GM23338 (cell line): ENCODE data around the gene PIGU. TPM values are rescaled to one million over a fixed set of nuclear protein-coding genes. Genes with fewer than 3 reads are reported as not detected.

Experiments used
- ATAC-seq: fragments of 200-7000 bp; cut with Tn5 transposase; 3 replicates; pipeline ENCODE4 v1.9.1; 2020
- DNase-seq: peaks from one replicate; pipeline ENCODE4 v3.0.0-alpha.2; 2015; ENCODE audit warnings: low spot score
- H2AFZ ChIP-seq: fragments of 200-600 bp; sonication (generic); 2 replicates; pipeline ENCODE4 v1.8.0; 2016; ENCODE audit warnings: antibody characterized with exemption, mild to moderate bottlenecking, moderate library complexity
- H3F3A ChIP-seq: fragments of 200-600 bp; sonication (generic); replicated peaks from 2 replicates; pipeline ENCODE4 v1.8.0; 2017; ENCODE audit warnings: antibody characterized with exemption, mixed run types, low read depth
- H3K27ac ChIP-seq: fragments of 200-600 bp; sonication (generic); 2 replicates; pipeline ENCODE4 v1.6.1; 2016; ENCODE audit warnings: low read depth
- H3K27me3 ChIP-seq: fragments of 200-600 bp; sonication (generic); 2 replicates; pipeline ENCODE4 v1.8.0; 2016; ENCODE audit warnings: mild to moderate bottlenecking, mixed run types, moderate library complexity; ENCODE audit not compliant: insufficient read depth
- H3K36me3 ChIP-seq: fragments of 200-600 bp; sonication (generic); 2 replicates; pipeline ENCODE4 v1.8.0; 2016; ENCODE audit warnings: mild to moderate bottlenecking; ENCODE audit not compliant: insufficient read depth
- H3K4me1 ChIP-seq: fragments of 200-600 bp; sonication (generic); 2 replicates; pipeline ENCODE4 v1.8.0; 2016; ENCODE audit warnings: mild to moderate bottlenecking, moderate library complexity; ENCODE audit not compliant: insufficient read depth
- H3K4me2 ChIP-seq: fragments of 200-600 bp; sonication (generic); 2 replicates; pipeline ENCODE4 v1.7.1; 2017; ENCODE audit warnings: mixed run types
- H3K4me3 ChIP-seq: fragments of 200-600 bp; sonication (generic); 2 replicates; pipeline ENCODE4 v1.6.1; 2016; ENCODE audit warnings: mixed run types
- H3K79me2 ChIP-seq: fragments of 200-600 bp; sonication (generic); replicated peaks from 2 replicates; pipeline ENCODE4 v1.8.0; 2017; ENCODE audit warnings: mild to moderate bottlenecking; ENCODE audit not compliant: insufficient read depth
- H3K9me2 ChIP-seq: fragments of 200-600 bp; sonication (generic); 2 replicates; pipeline ENCODE4 v1.8.0; 2017; ENCODE audit not compliant: insufficient read depth
- H4K20me1 ChIP-seq: fragments of 200-600 bp; sonication (generic); replicated peaks from 2 replicates; pipeline ENCODE4 v1.8.0; 2017; ENCODE audit warnings: mild to moderate bottlenecking; ENCODE audit not compliant: insufficient read depth
- H3K27ac Mint-ChIP-seq: 2 replicates; pipeline ENCODE4 v1.8.0; 2020; ENCODE audit warnings: inconsistent platforms, mild to moderate bottlenecking, moderate library complexity, mixed read lengths
- H3K27me3 Mint-ChIP-seq: 3 replicates; pipeline ENCODE4 v1.8.0; 2022; ENCODE audit warnings: low read depth, mild to moderate bottlenecking, moderate library complexity, mixed read lengths, inconsistent platforms; ENCODE audit not compliant: insufficient read depth, poor library complexity
- H3K36me3 Mint-ChIP-seq: 3 replicates; pipeline ENCODE4 v1.8.0; 2021; ENCODE audit warnings: low read depth, mild to moderate bottlenecking, inconsistent platforms, moderate library complexity, mixed read lengths
- H3K4me1 Mint-ChIP-seq: 3 replicates; pipeline ENCODE4 v1.8.0; 2020; ENCODE audit warnings: mild to moderate bottlenecking, inconsistent platforms, mixed read lengths
- H3K4me3 Mint-ChIP-seq: 3 replicates; pipeline ENCODE4 v1.8.0; 2021; ENCODE audit warnings: moderate library complexity, mild to moderate bottlenecking, inconsistent platforms, mixed read lengths
- H3K9me3 Mint-ChIP-seq: 3 replicates; pipeline ENCODE4 v1.8.0; 2020; ENCODE audit warnings: moderate library complexity, mild to moderate bottlenecking, inconsistent platforms, mixed read lengths
- EZH2phosphoT487 ChIP-seq: fragments of 200-600 bp; sonication (generic); IDR thresholded peaks from one replicate; pipeline ENCODE4 v1.8.1; 2018; ENCODE audit warnings: antibody characterized with exemption; ENCODE audit not compliant: unreplicated experiment
- JUNB ChIP-seq: IDR thresholded peaks from one replicate; pipeline ENCODE4 v1.6.1; 2016; ENCODE audit warnings: antibody characterized with exemption; ENCODE audit not compliant: unreplicated experiment
- NANOG ChIP-seq: IDR thresholded peaks from 2 replicates; pipeline ENCODE4 v1.6.1; 2016; ENCODE audit warnings: antibody characterized with exemption, borderline replicate concordance
- STAT1 ChIP-seq: IDR thresholded peaks from one replicate; pipeline ENCODE4 v1.6.1; 2016; ENCODE audit warnings: antibody characterized with exemption; ENCODE audit not compliant: unreplicated experiment
- ZNF114 ChIP-seq: fragments of 250-450 bp; sonication (Bioruptor Pico); IDR thresholded peaks from 2 replicates; pipeline ENCODE4 v1.5.0; 2020; ENCODE audit warnings: mild to moderate bottlenecking, moderate library complexity
- ZNF331 ChIP-seq: fragments of 250-450 bp; sonication (Bioruptor Pico); IDR thresholded peaks from 2 replicates; pipeline ENCODE4 v1.5.0; 2020; ENCODE audit warnings: low read depth, mild to moderate bottlenecking, moderate library complexity
- polyA plus RNA-seq: library from polyadenylated mRNA; unstranded; fragments of >200 nt; fragmentation: Nextera tagmentation; extraction: Ambion mirVana; gene quantifications from 2 replicates; pipeline ENCODE4 v1.2.1, GENCODE V29; 2016
- total RNA-seq: library from RNA; depleted of rRNA; stranded (reverse); fragments of >200 nt; shearing (Covaris generic); gene quantifications from 2 replicates; pipeline ENCODE4 v1.2.3, GENCODE V29; 2014
- TF ChIP-seq, protein P1 (sequence below): fragments of 250-450 bp; sonication (Bioruptor Pico); IDR thresholded peaks from 2 replicates; pipeline ENCODE4 v1.5.0; 2020; ENCODE audit warnings: mild to moderate bottlenecking, moderate library complexity

The PIGU gene
- total and polyA plus RNA-seq, 2 experiments from 2014 or later, result 24.3 to 28.9 TPM

DNA sequence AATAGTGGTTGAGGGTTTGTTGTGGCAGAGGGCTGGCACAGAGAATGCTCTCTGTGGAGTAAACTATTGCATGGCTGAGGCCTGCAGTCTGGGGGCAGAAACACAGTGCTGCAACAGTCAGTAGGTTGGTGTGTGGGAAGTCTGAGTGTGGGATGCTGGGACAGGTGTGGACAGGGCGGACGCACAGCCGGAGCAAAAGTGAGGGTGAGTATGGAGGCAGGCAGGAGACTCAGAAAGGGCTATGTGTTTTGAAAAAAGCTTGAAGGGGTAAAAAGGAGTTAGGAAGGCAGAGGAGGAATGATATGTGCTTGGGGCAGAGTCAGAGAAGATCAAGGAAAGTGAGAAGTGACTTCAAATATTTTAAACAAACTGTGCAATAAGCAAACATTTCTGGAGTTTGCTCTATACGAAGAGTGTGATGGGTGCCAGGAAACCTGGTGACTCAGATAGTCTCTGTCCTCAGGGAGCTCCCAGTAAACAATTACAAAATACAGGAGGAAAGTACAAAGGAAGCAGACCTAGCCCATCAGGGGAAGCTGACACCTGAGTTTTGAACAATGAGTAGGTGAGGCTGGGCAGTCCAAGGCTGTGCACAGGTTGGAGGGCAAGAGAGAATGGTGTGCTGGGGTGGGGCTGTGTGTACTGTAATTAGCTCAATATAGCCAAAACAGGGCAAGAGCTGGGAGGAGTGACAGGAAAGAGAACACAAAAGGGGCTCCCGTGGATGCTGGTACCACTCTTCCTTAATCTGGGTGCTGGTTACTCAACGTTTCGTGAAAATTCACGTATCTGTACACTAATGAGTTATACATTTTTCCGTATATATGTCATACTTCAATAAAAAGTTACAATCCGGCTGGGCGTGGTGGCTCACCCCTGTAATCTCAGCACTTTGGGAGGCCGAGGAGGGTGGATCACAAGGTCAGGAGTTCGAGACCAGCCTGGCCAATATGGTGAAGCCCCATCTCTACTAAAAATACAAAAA, 55.2 kb downstream of the PIGU start (continued):
- TF ChIP-seq, protein P1, sequence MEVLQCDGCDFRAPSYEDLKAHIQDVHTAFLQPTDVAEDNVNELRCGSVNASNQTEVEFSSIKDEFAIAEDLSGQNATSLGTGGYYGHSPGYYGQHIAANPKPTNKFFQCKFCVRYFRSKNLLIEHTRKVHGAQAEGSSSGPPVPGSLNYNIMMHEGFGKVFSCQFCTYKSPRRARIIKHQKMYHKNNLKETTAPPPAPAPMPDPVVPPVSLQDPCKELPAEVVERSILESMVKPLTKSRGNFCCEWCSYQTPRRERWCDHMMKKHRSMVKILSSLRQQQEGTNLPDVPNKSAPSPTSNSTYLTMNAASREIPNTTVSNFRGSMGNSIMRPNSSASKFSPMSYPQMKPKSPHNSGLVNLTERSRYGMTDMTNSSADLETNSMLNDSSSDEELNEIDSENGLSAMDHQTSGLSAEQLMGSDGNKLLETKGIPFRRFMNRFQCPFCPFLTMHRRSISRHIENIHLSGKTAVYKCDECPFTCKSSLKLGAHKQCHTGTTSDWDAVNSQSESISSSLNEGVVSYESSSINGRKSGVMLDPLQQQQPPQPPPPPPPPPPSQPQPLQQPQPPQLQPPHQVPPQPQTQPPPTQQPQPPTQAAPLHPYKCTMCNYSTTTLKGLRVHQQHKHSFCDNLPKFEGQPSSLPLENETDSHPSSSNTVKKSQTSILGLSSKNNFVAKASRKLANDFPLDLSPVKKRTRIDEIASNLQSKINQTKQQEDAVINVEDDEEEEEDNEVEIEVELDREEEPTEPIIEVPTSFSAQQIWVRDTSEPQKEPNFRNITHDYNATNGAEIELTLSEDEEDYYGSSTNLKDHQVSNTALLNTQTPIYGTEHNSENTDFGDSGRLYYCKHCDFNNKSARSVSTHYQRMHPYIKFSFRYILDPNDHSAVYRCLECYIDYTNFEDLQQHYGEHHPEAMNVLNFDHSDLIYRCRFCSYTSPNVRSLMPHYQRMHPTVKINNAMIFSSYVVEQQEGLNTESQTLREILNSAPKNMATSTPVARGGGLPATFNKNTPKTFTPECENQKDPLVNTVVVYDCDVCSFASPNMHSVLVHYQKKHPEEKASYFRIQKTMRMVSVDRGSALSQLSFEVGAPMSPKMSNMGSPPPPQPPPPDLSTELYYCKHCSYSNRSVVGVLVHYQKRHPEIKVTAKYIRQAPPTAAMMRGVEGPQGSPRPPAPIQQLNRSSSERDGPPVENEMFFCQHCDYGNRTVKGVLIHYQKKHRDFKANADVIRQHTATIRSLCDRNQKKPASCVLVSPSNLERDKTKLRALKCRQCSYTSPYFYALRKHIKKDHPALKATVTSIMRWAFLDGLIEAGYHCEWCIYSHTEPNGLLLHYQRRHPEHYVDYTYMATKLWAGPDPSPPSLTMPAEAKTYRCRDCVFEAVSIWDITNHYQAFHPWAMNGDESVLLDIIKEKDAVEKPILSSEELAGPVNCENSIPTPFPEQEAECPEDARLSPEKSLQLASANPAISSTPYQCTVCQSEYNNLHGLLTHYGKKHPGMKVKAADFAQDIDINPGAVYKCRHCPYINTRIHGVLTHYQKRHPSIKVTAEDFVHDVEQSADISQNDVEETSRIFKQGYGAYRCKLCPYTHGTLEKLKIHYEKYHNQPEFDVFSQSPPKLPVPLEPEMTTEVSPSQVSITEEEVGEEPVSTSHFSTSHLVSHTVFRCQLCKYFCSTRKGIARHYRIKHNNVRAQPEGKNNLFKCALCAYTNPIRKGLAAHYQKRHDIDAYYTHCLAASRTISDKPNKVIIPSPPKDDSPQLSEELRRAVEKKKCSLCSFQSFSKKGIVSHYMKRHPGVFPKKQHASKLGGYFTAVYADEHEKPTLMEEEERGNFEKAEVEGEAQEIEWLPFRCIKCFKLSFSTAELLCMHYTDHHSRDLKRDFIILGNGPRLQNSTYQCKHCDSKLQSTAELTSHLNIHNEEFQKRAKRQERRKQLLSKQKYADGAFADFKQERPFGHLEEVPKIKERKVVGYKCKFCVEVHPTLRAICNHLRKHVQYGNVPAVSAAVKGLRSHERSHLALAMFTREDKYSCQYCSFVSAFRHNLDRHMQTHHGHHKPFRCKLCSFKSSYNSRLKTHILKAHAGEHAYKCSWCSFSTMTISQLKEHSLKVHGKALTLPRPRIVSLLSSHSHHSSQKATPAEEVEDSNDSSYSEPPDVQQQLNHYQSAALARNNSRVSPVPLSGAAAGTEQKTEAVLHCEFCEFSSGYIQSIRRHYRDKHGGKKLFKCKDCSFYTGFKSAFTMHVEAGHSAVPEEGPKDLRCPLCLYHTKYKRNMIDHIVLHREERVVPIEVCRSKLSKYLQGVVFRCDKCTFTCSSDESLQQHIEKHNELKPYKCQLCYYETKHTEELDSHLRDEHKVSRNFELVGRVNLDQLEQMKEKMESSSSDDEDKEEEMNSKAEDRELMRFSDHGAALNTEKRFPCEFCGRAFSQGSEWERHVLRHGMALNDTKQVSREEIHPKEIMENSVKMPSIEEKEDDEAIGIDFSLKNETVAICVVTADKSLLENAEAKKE (CRISPR knock-in tag), result no peak
- no peak for TF ChIP-seq EZH2phosphoT487

DNA sequence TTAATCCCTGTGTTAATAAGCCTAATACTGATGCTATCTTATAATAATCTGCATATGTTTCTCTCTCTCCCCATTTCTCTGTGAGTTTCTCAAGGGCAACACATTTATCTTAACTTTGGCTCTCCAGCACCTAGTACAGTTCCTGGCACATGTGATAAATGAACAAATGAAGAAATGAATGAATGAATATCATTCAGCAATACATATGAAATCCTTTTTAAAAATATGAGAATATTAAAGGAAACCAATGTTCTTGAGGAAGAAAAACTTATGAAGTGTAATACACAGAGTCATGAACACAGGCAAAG, 55.9 kb downstream of the PIGU start:
- H3K4me3 ChIP-seq, result no peak overlapping the region
- H3K9me2 ChIP-seq, result peaks cover 4% of the 10 kb centered on the region; the same call in 1 of the 2 replicates
- no peak overlapping the region for H2AFZ ChIP-seq
- H3K9me3 Mint-ChIP-seq, result peaks cover 7% of the 10 kb centered on the region; the same call in 1 of the 3 replicates
- no peaks in the 10 kb centered on the region for H3K4me1 ChIP-seq
- no peaks in the 10 kb centered on the region for H3F3A ChIP-seq
- H3K4me1 Mint-ChIP-seq, result no peaks in the 10 kb centered on the region
- ATAC-seq, result no peak
- no peaks in the 10 kb centered on the region for H3K27me3 ChIP-seq
- no peaks in the 10 kb centered on the region for H3K79me2 ChIP-seq
- H3K36me3 ChIP-seq, result no peaks in the 10 kb centered on the region
- no peak for DNase-seq
- peaks cover 34% of the 10 kb centered on the region for H3K36me3 Mint-ChIP-seq
- no peak overlapping the region for H3K27ac ChIP-seq
- H3K4me3 Mint-ChIP-seq, result no peak overlapping the region
- H3K4me2 ChIP-seq, result no peak overlapping the region
- H3K27ac Mint-ChIP-seq, result no peak overlapping the region
- no peaks in the 10 kb centered on the region; the same call in 1 of the 2 replicates for H4K20me1 ChIP-seq
- H3K27me3 Mint-ChIP-seq, result peaks cover 2% of the 10 kb centered on the region
- no peak for TF ChIP-seq NANOG
- TF ChIP-seq ZNF331 (CRISPR knock-in tag), result no peak
- no peak for TF ChIP-seq STAT1
- TF ChIP-seq ZNF114, result no peak
- TF ChIP-seq, protein P1 (CRISPR knock-in tag), result no peak
- TF ChIP-seq JUNB, result no peak
